Esophagus mucosa (tissue), 1 donor: ENCODE measurements around the gene SERPINB5. TPM values are rescaled to one million over a fixed set of nuclear protein-coding genes. Genes with fewer than 3 reads are reported as not detected.
"Not testable (repeated sequence)": the region's sequence is repeated elsewhere in the genome, so short reads cannot be mapped to it uniquely, and the experiment has no call there.

Experiments used
- ATAC-seq: fragments of 200-7000 bp; cut with Tn5 transposase; one replicate; pipeline ENCODE4 v1.9.1; 2020
- total RNA-seq: library from RNA; stranded (reverse); gene quantifications from one replicate; pipeline ENCODE4 v1.2.4, GENCODE V29; 2023
- donor health status: DM: yes; HTN: yes; CAD: no.

Gene SERPINB5
- 213 TPM for total RNA-seq

GRCh38 chr18:63476668-63477067 is at the start of gene SERPINB5:
TSS of gene SERPINB5 (plus strand) at chr18:63476958. CDS start at chr18:63484429, 7,471 bp downstream.
- peak; percentile 91 for ATAC-seq

- peak; percentile 97 for ATAC-seq
These were observed 49.2 kb upstream of the SERPINB5 start for GRCh38 chr18:63427558-63427957.

GRCh38 chr18:63430526-63430925 is 46.2 kb upstream of the SERPINB5 start:
- ATAC-seq = no peak

GRCh38 chr18:63431180-63431579 is 45.6 kb upstream of the SERPINB5 start:
- ATAC-seq = no peak

- ATAC-seq = no peak
These were observed 43.4 kb upstream of the SERPINB5 start for GRCh38 chr18:63433334-63433866.

- ATAC-seq = no peak
These were observed 38.6 kb upstream of the SERPINB5 start for GRCh38 chr18:63438181-63438580.

GRCh38 chr18:63439334-63439733 is 37.4 kb upstream of the SERPINB5 start:
- ATAC-seq = peak; percentile 34

GRCh38 chr18:63440219-63440618 is 36.5 kb upstream of the SERPINB5 start:
- no peak for ATAC-seq

- no peak for ATAC-seq
These were observed 35.9 kb upstream of the SERPINB5 start for GRCh38 chr18:63440881-63441280.

GRCh38 chr18:63443829-63444228 is 32.9 kb upstream of the SERPINB5 start:
- ATAC-seq = peak; percentile 74

GRCh38 chr18:63444580-63444979 is 32.2 kb upstream of the SERPINB5 start:
- peak; percentile 91 for ATAC-seq

GRCh38 chr18:63445037-63445436 is 31.7 kb upstream of the SERPINB5 start:
- ATAC-seq = peak; percentile 76

GRCh38 chr18:63446266-63446665 is 30.5 kb upstream of the SERPINB5 start:
- ATAC-seq = no peak

GRCh38 chr18:63447066-63447465 is 29.7 kb upstream of the SERPINB5 start:
- ATAC-seq = no peak

- no peak for ATAC-seq
These were observed 27.3 kb upstream of the SERPINB5 start for GRCh38 chr18:63449426-63449825.

GRCh38 chr18:63451799-63452660 is 24.7 kb upstream of the SERPINB5 start:
- ATAC-seq = peak; percentile 72

GRCh38 chr18:63452751-63453150 is 24.0 kb upstream of the SERPINB5 start:
- ATAC-seq = not testable (repeated sequence)

GRCh38 chr18:63454497-63454896 is 22.3 kb upstream of the SERPINB5 start:
- ATAC-seq = peak; percentile 96

GRCh38 chr18:63457977-63458376 is 18.8 kb upstream of the SERPINB5 start:
- ATAC-seq = no peak

- ATAC-seq = no peak
These were observed 16.3 kb upstream of the SERPINB5 start for GRCh38 chr18:63460414-63460813.

- peak; percentile 52 for ATAC-seq
These were observed 12.3 kb upstream of the SERPINB5 start for GRCh38 chr18:63464434-63464833.

- ATAC-seq = peak; percentile 20
These were observed 11.7 kb upstream of the SERPINB5 start for GRCh38 chr18:63465059-63465458.

- no peak for ATAC-seq
These were observed 9.1 kb upstream of the SERPINB5 start for GRCh38 chr18:63467699-63468098.

GRCh38 chr18:63468575-63468974 is 8.2 kb upstream of the SERPINB5 start:
- no peak for ATAC-seq
